GM12801 (cell line): Measurements from ENCODE around the gene CROCC2.

Experiments used
- TF ChIP-seq, protein P1 (sequence below): IDR thresholded peaks from one replicate; pipeline ENCODE4 v1.5.1; 2011; ENCODE audit warnings: control low read depth; ENCODE audit not compliant: insufficient read length; ENCODE audit errors: extremely low read depth

CROCC2 gene

DNA sequence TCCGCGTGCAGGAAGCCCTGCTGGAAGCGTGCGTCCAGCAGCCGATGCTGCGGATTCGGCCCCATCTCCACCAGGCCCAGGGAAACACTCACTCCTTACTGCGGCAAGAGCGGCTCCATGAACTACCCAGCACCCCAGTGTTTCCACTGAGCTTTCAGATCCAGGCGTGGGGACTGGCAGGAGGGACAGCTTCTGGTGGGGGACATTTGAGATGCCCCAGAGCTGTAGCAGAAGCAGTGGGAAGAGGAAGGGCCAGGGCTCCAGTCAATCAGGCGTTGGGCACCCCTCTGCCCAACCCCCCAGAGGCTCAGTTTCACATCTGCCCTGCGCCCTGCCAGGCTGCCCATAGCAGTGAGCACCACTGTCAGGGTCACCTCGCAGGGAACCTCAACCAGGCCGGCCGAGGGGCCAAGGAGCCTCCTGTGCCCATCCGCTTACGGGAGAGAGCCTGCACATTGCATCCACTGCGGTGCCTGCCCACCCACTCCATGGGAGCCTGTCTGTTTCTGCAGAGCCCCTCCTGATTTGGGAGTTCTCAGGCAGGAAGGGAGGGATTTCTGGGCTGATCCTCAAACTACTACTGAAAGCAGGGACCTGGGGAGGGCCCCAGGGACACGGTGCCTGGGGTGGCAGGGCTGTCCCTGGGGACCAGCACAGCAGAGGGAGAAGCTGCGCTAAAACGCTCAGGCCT is 32.9 kb upstream of the CROCC2 start:
- TF ChIP-seq, protein P1, sequence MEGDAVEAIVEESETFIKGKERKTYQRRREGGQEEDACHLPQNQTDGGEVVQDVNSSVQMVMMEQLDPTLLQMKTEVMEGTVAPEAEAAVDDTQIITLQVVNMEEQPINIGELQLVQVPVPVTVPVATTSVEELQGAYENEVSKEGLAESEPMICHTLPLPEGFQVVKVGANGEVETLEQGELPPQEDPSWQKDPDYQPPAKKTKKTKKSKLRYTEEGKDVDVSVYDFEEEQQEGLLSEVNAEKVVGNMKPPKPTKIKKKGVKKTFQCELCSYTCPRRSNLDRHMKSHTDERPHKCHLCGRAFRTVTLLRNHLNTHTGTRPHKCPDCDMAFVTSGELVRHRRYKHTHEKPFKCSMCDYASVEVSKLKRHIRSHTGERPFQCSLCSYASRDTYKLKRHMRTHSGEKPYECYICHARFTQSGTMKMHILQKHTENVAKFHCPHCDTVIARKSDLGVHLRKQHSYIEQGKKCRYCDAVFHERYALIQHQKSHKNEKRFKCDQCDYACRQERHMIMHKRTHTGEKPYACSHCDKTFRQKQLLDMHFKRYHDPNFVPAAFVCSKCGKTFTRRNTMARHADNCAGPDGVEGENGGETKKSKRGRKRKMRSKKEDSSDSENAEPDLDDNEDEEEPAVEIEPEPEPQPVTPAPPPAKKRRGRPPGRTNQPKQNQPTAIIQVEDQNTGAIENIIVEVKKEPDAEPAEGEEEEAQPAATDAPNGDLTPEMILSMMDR: no peak

DNA sequence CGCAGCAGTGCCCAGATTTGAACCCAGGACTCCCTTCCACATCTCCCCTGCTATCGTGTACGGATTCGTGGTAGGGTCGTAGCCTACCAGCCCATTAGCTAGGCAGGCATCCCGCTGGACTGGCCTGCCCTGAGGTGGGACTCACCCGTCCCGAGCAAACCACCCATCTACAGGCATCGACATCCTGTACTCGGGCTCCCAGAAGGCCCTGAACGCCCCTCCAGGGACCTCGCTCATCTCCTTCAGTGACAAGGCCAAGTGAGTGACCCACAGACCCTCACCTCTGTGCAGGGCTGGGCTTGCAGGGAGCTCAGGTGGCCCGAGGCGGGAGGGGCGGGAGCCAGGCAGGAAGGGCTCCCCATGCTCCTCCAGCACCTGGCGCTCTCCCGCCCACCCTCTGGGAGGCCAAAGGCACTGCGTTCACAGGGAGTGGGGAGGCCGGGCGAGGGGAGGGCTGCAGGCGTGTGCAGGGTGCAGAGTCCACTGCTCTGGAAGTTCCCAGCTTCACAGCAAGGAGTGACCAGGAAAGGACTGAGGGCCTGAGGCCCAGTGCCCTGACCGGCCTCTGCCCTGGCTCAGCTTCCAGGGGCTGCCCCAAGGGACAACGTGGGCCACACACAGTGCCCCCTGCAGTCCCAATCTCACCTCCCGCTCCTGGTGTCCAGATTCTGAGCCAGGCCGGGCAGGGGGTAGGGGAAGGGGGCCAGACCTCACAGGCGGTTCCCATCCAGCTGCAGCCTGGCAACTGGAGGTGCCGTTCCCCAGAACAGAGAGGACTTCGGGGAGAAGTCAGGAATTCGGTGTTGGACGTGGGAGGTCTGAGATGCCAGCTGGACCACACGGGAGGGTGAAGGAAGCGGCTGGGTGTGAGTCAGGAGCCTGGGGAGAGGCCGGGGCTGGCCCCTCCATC is 32.1 kb upstream of the CROCC2 start:
- TF ChIP-seq, protein P1: no peak

DNA sequence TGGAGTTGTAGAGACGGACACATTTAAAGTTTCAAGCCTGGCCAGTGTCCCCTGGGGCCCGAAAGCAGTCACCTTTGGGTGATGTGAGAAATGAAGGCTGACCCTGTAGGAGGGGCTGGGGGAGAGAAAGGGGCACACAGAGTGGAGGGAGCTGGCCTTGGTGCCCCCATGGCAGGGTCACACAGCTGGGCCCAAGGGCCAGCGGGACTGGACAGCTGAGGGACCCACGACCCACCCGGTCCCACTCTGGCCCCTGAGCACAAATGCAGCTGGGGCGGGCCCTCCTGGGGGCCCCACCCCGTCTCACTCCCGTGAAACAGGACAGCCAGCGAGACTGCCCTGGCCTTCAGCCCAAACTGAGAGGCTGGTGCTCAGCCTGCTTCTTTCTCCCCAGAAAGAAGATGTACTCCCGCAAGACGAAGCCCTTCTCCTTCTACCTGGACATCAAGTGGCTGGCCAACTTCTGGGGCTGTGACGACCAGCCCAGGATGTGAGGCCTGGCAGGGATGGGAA is 31.4 kb upstream of the CROCC2 start:
- TF ChIP-seq, protein P1: no peak

DNA sequence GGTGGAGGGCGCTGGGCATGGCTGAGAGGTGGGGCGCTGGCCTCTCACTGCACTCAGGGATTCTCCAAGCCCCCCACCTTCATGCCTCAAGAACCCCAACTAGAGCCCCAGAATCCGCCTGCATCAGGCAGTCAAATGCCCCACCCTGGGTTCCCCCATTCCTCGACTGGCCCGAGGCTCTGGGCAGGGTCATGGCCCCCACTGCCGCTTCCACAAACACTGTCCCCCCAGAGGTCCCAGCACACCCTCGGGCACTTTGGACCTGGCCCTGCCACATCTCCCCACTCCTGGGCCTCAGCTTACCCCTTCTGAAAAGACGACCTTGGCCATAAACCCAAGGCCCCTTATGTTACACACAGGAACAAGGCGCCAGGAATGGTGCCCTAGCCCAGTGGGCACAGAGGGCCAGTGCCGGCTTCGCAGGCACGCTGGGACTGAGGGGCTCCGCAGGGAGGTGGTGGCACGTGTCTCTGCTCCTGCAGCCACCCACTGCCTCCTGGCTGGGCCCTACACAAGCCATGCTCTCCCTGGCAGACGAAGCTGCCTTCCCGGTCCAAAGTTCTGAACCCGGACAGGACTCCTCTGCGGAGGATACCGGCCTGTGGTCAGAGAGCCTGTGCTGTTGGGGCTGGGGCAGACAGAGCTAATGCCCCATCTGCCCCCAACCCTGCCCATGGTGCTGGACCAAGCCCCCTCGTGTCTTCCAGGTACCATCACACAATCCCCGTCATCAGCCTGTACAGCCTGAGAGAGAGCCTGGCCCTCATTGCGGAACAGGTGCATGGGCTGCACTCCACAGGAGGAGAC is 30.7 kb upstream of the CROCC2 start:
- TF ChIP-seq, protein P1: no peak

DNA sequence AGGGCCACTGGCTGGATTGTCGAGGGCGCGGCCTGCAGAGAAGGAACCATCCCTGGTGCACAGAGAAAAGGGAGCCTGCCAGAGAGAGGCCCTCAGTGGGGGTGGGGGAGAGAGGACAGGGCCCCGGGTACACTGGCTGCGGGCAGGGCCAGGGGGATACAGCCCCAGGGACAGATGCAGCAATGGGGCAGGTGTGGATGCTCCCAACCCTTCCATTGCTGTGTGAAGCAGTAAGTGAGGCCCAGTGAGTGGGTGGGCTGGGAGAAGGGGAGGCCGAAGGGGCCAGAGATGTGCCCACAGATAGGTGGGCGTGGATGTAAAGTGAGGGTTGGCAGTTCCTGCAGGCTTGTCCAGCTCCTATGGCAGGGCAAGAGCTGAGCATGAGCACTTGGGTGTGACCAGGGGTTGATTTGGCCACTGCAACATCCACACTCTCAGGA is 30.1 kb upstream of the CROCC2 start:
- TF ChIP-seq, protein P1: no peak

DNA sequence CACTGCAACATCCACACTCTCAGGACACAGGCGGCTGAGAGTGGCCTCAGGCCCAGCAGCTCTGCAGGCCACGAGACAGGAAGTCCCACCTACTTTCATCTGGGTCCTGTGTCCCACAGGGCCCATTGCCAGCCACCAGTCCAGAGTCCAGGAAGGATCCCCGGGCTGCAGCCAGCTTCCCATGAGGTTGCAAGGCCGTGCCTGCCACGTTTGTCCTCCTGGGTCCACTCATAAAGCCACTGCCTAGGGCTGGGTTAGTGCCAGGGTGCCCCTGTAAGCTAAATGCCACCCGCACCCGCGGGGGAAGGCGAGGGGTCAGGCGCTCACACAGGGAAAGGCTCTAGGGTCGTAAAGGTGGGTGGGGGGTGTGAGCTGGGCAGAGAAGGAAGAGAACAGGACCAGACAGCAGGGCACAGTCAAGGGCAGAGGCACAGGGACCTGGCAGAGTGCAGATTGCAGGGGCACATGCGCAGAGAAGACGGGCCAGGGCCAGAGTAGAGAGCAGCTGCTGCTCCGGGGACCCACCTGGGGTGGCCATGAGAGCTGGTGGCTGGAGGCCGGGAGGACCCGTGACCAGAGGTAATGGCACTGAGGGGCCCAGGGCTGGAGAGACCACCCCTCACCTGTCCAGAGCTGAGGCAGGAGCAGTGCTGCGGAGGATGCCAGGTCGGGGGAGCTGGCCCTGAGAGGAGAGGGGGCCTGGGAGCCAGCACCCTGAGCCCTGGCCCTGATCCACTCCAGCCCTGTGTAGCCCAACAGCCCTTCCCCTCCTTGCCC is 29.5 kb upstream of the CROCC2 start:
- TF ChIP-seq, protein P1: no peak
